GM06990 (cell line): ENCODE results near the gene MINDY4.

ENCODE experiments used
- DNase-seq: peaks from one replicate; pipeline ENCODE4 v3.0.0-alpha.2; 2011; ENCODE audit not compliant: insufficient read length; ENCODE audit errors: extremely low read depth
- H3K27me3 ChIP-seq: replicated peaks from 2 replicates; pipeline ENCODE4 v1.6.0; 2011; ENCODE audit warnings: low read length; ENCODE audit not compliant: control insufficient read depth, insufficient read depth
- H3K36me3 ChIP-seq: 2 replicates; pipeline ENCODE4 v1.5.1; 2011; ENCODE audit warnings: low read length; ENCODE audit not compliant: control insufficient read depth, insufficient read depth
- H3K4me3 ChIP-seq: replicated peaks from 2 replicates; pipeline ENCODE4 v1.5.1; 2011; ENCODE audit warnings: low read depth, mild to moderate bottlenecking, control low read depth, low read length
- CTCF ChIP-seq: IDR thresholded peaks from 2 replicates; pipeline ENCODE4 v1.5.1; 2011; ENCODE audit warnings: low read length, control low read depth, mild to moderate bottlenecking, inconsistent platforms; ENCODE audit not compliant: insufficient read depth, poor library complexity, severe bottlenecking

MINDY4 gene

GRCh38 chr7:30787486-30787885 lies 16.3 kb downstream of the MINDY4 start:
- no peak for DNase-seq
- no peak for TF ChIP-seq CTCF
- Histone ChIP-seq H3K27me3 (no peaks in the 10 kb centered on the region), H3K4me3 (no peak overlapping the region), H3K36me3 (peaks cover 1% of the 10 kb centered on the region; the same call in 1 of the 2 replicates)

GRCh38 chr7:30788640-30789333 lies 17.6 kb downstream of the MINDY4 start:
- DNase-seq = no peak
- no peak for TF ChIP-seq CTCF
- H3K4me3 ChIP-seq = no peak overlapping the region
- H3K27me3 ChIP-seq = no peaks in the 10 kb centered on the region
- peaks cover 1% of the 10 kb centered on the region; the same call in 1 of the 2 replicates for H3K36me3 ChIP-seq

GRCh38 chr7:30789334-30789711 lies 18.1 kb downstream of the MINDY4 start:
- peaks cover 1% of the 10 kb centered on the region; the same call in 1 of the 2 replicates for H3K36me3 ChIP-seq

GRCh38 chr7:30790356-30790755 lies 19.1 kb downstream of the MINDY4 start:
- H3K4me3 ChIP-seq = no peak overlapping the region
- H3K27me3 ChIP-seq = no peaks in the 10 kb centered on the region
- TF ChIP-seq CTCF = no peak
- DNase-seq = no peak
- peaks cover 1% of the 10 kb centered on the region; the same call in 1 of the 2 replicates for H3K36me3 ChIP-seq

More at GRCh38 chr7:30789334-30789711, 18.1 kb downstream of the MINDY4 start:
- H3K4me3 ChIP-seq = no peak overlapping the region
- no peak for DNase-seq
- H3K27me3 ChIP-seq = no peaks in the 10 kb centered on the region
- TF ChIP-seq CTCF = no peak

GRCh38 chr7:30791114-30791513 lies 19.9 kb downstream of the MINDY4 start:
- Histone ChIP-seq H3K36me3 (peaks cover under 1% of the 10 kb centered on the region; the same call in 1 of the 2 replicates), H3K27me3 (no peaks in the 10 kb centered on the region), H3K4me3 (no peak overlapping the region)
- TF ChIP-seq CTCF = no peak
- DNase-seq = no peak
